GM23248 (cell line): ENCODE measurements around the gene PSORS1C1.

Source experiments
- EZH2 ChIP-seq: fragments of 200-600 bp; sonication (generic); IDR thresholded peaks from 2 replicates; pipeline ENCODE4 v1.6.1; 2018; ENCODE audit warnings: antibody characterized with exemption, mild to moderate bottlenecking; ENCODE audit not compliant: insufficient read depth, poor library complexity, severe bottlenecking
- EZH2phosphoT487 ChIP-seq: fragments of 200-600 bp; sonication (generic); IDR thresholded peaks from 2 replicates; pipeline ENCODE4 v1.6.1; 2018; ENCODE audit warnings: antibody characterized with exemption, moderate library complexity, mild to moderate bottlenecking, low read depth; ENCODE audit not compliant: insufficient read depth

DNA sequence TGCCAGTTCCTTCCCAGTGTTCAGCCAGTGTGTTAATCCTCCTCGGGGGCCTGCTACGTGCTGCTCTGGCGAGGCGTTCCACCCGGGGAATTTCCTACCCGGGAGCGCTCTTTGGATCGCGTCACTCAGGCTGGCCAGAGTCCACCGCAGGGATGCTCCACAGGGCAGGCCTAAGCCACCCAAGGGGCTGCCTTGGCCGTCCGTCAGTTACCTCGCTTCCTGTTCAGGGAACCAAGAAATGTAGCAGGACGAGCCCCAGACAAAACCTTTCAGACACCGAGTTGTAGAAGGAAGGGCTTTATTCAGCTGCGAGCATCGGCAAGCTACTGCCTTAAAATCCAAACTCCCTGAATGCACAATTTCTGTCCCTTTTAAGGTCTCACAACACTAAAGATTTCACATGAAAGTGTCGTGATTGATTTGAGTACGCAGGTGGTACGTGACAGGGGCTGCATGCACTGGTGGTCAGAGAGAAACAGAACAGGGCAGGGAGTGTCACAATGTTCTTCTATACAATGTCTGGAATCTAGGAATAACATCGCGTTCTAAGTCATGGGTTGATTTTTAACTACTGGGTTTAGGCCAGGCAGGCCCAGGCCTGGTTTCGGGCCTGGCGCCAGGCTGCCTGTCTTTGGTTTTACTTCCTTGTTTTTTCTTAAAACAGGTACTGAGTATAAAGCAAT is 71.6 kb downstream of the PSORS1C1 start:
- TF ChIP-seq EZH2 (no peak), EZH2phosphoT487 (no peak)
